Hepatic stellate cell (primary cell): ENCODE results near the gene WBP1L.

Experiments
- DNase-seq: peaks from one replicate; pipeline ENCODE4 v3.0.0; 2011; ENCODE audit warnings: low spot score

Gene WBP1L

DNA sequence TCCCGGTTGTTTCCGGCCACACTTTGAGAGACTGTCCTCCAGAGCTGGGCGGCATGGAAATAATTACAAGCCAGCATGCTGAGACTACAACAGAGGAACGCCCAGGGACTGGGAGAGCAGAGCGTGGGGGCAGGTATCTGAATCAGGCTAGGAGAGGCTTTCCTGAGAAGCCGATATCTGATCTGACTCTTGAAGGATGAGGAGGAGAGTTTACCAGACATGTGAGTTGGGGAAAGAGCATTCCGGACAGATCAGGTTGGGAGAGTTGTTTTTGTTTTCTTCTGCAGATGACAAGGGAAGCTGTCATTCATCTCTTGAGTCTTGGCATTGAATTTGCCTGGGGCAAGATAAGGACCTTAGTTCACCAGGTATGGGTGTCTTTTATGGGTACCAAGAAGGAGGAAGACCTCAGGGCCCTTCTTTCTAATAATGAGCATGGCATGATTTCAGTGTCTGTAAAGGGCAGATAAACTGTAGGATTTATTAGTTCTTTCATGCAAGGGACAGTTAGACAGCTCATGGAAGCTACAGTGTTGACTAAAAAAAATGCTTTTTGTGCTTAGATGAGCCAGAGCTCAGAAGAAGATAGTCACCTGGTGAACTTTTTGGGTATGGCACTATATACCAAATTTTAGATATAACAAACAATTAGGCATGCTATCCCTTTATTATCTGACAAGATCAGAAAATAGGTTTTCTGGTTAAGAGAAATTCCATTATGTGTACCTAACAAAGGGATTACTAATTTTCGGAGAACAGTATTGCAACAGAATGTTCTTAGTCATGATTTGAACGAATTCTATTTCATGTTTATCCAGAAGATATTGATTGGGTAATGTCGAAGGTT lies 36.2 kb downstream of the WBP1L start:
- DNase-seq, result no peak

- no peak for DNase-seq
Measured at GRCh38 chr10:102780527-102780808, 36.7 kb downstream of the WBP1L start.

GRCh38 chr10:102781090-102781920 lies 37.6 kb downstream of the WBP1L start:
- DNase-seq, result no peak

DNA sequence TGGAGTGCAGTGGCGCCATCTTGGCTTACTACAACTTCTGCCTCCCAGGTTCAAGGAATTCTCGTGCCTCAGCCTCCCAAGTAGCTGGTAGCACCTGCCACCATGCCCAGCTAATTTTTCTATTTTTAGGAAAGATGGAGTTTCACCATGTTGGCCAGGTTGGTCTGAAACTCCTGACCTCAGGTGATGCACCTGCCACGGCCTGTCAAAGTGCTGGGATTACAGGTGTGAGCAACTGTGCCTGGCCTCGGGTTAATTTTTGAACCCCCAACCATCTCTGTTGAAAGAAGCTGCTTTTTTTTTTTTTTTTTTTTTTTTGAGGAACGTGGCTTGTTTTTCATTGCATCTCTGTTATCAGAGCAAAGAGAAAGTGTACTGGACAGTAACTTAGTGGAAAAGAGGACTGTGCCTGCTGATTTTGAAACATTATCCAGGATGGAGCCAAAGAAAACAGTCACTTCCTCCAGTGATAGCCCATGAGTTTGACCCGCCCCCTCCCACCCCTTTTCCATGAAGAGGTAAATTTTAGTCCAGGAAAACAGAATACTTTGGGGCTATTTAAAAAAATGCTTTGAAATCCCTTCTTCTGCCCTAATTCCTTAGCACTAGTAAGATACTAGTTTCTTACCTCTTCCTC lies 38.3 kb downstream of the WBP1L start:
- DNase-seq, result no peak

- peak; percentile 63 for DNase-seq
Measured at GRCh38 chr10:102782673-102783551, 39.2 kb downstream of the WBP1L start.

DNA sequence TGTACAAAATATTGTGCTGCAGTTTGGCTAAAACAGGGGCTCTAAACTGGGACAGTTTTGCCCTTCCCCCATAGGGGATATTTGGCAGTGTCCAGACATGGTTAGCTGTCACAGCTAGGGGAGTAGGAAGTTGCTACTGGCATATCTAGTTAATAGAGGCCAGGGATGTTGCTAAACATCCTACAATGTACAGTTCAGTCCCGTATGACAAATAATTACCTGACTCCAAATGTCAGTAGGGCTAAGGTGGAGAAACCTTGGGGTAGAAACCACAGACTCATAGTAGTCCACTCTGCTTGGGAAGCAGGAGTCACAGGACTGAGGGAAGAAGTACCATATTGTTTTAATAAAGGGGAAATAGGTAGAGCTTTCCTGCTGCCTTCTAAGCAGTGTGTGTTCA lies 39.8 kb downstream of the WBP1L start:
- DNase-seq, result no peak

GRCh38 chr10:102785818-102786217 lies 42.1 kb downstream of the WBP1L start:
- no peak for DNase-seq

GRCh38 chr10:102791754-102792395 lies 48.1 kb downstream of the WBP1L start:
- DNase-seq, result no peak

GRCh38 chr10:102795453-102796406 lies 52.0 kb downstream of the WBP1L start:
- no peak for DNase-seq

- DNase-seq, result no peak
Measured at GRCh38 chr10:102796407-102797176, 52.8 kb downstream of the WBP1L start.

DNA sequence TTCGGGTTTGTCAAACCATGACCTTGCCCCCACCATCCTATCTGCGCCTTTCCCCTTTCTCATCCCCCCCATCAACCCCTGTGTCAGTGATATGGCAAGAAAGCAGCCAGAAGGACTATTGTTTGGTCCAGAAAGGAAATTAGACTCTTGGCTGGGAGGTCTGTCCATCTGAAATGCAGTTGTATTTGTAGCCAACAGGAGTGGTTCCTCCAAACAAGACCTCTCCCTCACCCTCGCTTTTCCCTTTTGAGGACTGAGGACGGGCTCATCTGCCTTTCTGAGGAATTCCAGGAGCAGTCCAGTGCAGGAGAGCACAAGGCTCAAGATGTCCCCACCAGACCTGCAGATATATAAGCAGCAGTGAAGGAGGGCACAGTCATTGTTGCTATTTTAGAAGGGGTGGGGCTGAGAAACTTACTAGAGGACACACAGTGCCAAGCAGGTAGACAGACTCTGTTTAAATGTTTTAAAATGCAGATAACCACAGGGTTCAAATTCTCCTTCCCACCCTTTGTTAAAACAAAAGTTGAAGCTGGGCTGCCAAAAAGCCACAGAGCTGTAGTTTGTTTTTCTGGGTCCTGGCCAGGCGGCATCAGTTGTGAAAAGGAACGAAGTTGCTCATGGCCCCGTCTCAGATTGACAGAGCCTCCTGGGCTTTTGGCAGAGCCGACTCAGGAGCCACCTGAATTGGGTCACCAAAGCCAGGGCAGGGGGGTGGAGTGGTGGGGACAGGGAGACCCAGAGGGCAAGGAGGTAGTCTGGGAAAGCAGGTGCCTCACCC lies 56.1 kb downstream of the WBP1L start:
- no peak for DNase-seq

- DNase-seq, result no peak
Measured at GRCh38 chr10:102800611-102801335, 57.0 kb downstream of the WBP1L start.

GRCh38 chr10:102801496-102801895 lies 57.7 kb downstream of the WBP1L start:
- DNase-seq, result no peak

- DNase-seq, result no peak
Measured at GRCh38 chr10:102801978-102802377, 58.2 kb downstream of the WBP1L start.

GRCh38 chr10:102802920-102803534 lies 59.3 kb downstream of the WBP1L start:
- peak; percentile 85 for DNase-seq

DNA sequence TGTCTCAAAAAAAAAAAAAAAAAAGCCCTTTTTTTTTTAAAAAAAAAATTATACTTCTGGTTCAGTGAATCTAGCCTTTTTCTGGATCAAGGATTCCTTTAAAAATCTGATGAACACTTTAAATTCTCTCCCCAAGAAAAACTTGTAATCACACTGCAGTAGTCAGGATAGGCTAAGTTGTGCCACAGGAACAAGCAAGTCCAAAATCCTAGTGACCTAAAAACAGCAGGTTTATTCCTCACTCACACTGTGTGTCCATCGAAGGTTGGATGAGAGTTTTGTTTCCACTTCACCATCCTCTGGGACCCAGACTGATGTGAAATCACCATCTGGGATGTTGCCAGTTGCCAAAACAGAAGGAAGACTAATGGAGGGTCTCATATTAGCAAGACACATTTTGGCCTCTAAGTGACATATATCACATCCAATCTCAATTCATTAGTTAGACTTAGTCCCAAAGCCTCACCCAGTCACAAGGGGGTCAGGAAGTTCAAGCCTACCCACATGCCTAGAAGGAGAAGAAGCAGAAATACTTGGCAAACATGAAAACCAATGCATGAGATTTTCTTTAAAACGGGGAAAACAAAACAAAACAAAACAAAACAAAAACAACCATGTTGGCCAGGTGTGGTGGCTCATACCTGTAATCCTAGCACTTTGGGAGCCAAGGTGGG lies 60.8 kb downstream of the WBP1L start:
- DNase-seq, result no peak

DNA sequence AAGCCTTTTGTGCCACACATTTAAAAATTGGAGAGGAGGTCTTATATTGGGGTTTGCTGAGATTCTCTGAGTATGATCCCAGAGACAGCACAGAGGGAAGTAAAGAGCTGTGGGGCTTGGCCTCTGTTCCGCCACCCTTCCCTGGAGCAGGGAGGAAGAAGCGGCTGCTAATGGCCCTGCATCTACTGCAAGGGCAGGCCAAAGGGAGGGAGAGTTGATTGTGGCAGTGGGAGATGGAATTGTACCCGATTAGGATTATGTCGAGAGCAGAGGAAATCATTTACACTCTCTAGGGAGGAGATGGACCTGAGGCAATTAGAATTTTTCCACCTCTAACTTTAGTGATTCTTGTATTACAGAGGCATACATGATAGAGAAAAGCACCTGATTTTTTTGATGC lies 64.6 kb downstream of the WBP1L start:
- DNase-seq, result no peak
